ENCODE measurements around the gene MAPKAPK3.

Gene MAPKAPK3

GRCh38 chr3:50600841-50601591 is 15.9 kb upstream of the MAPKAPK3 start:
- no peak for TF ChIP-seq CTCF (conservative IDR thresholded peaks at IDR 0.05; ENCODE audit: low read depth, low read length)
- Histone ChIP-seq H4K20me1 (ENCODE audit: insufficient read depth) (no peaks in the 10 kb centered on the region), H3K9ac (no peak overlapping the region), H3K4me2 (no peak overlapping the region), H3K27me3 (ENCODE audit: insufficient read depth, low read depth) (no peaks in the 10 kb centered on the region), H3K27ac (no peak overlapping the region), H3K36me3 (ENCODE audit: insufficient read depth) (no peaks in the 10 kb centered on the region), H3K4me1 (ENCODE audit: low read depth, poor library complexity, severe bottlenecking) (no peaks in the 10 kb centered on the region), H2AFZ (ENCODE audit: low read depth) (no peak overlapping the region), H3K79me2 (ENCODE audit: insufficient read depth, low read depth) (no peaks in the 10 kb centered on the region), H3K4me3 (IDR thresholded peaks at IDR 0.05; ENCODE audit: insufficient read depth, low read depth, low read length) (no peak overlapping the region)

GRCh38 chr3:50602595-50603191 is 14.3 kb upstream of the MAPKAPK3 start:
- H3K27ac ChIP-seq, result no peak overlapping the region
- TF ChIP-seq CTCF (conservative IDR thresholded peaks at IDR 0.05; ENCODE audit: low read depth, low read length), result no peak
- H3K79me2 ChIP-seq (ENCODE audit: insufficient read depth, low read depth), result no peaks in the 10 kb centered on the region
- no peak overlapping the region for H2AFZ ChIP-seq (ENCODE audit: low read depth)
- H4K20me1 ChIP-seq (ENCODE audit: insufficient read depth), result no peaks in the 10 kb centered on the region
- no peaks in the 10 kb centered on the region for H3K36me3 ChIP-seq (ENCODE audit: insufficient read depth)
- H3K9ac ChIP-seq, result no peak overlapping the region
- H3K4me1 ChIP-seq (ENCODE audit: low read depth, poor library complexity, severe bottlenecking), result no peaks in the 10 kb centered on the region
- H3K4me2 ChIP-seq, result no peak overlapping the region
- H3K27me3 ChIP-seq (ENCODE audit: insufficient read depth, low read depth), result no peaks in the 10 kb centered on the region
- no peak overlapping the region for H3K4me3 ChIP-seq (IDR thresholded peaks at IDR 0.05; ENCODE audit: insufficient read depth, low read depth, low read length)

GRCh38 chr3:50603261-50604109 is 13.5 kb upstream of the MAPKAPK3 start:
- no peaks in the 10 kb centered on the region for H3K27me3 ChIP-seq (ENCODE audit: insufficient read depth, low read depth)
- H4K20me1 ChIP-seq (ENCODE audit: insufficient read depth), result no peaks in the 10 kb centered on the region
- H2AFZ ChIP-seq (ENCODE audit: low read depth), result no peak overlapping the region
- H3K4me2 ChIP-seq, result no peak overlapping the region
- H3K9ac ChIP-seq, result no peak overlapping the region
- no peaks in the 10 kb centered on the region for H3K4me1 ChIP-seq (ENCODE audit: low read depth, poor library complexity, severe bottlenecking)
- no peaks in the 10 kb centered on the region for H3K36me3 ChIP-seq (ENCODE audit: insufficient read depth)
- no peak overlapping the region for H3K27ac ChIP-seq
- no peaks in the 10 kb centered on the region for H3K79me2 ChIP-seq (ENCODE audit: insufficient read depth, low read depth)
- no peak for TF ChIP-seq CTCF (conservative IDR thresholded peaks at IDR 0.05; ENCODE audit: low read depth, low read length)
- no peak overlapping the region for H3K4me3 ChIP-seq (IDR thresholded peaks at IDR 0.05; ENCODE audit: insufficient read depth, low read depth, low read length)

GRCh38 chr3:50604110-50604621 is 12.8 kb upstream of the MAPKAPK3 start:
- Histone ChIP-seq H2AFZ (ENCODE audit: low read depth) (no peak overlapping the region), H3K79me2 (ENCODE audit: insufficient read depth, low read depth) (no peaks in the 10 kb centered on the region), H3K4me2 (no peak overlapping the region), H3K27ac (no peak overlapping the region), H3K27me3 (ENCODE audit: insufficient read depth, low read depth) (no peaks in the 10 kb centered on the region), H3K4me3 (IDR thresholded peaks at IDR 0.05; ENCODE audit: insufficient read depth, low read depth, low read length) (no peak overlapping the region), H3K9ac (no peak overlapping the region), H4K20me1 (ENCODE audit: insufficient read depth) (no peaks in the 10 kb centered on the region), H3K4me1 (ENCODE audit: low read depth, poor library complexity, severe bottlenecking) (no peaks in the 10 kb centered on the region), H3K36me3 (ENCODE audit: insufficient read depth) (no peaks in the 10 kb centered on the region)
- no peak for TF ChIP-seq CTCF (conservative IDR thresholded peaks at IDR 0.05; ENCODE audit: low read depth, low read length)

Data from KMS-11 (cell line).